Fibroblast of lung (primary cell): ENCODE measurements around the gene TNFAIP8L1.

Experiments
- EZH2 ChIP-seq: IDR thresholded peaks from 2 replicates; pipeline ENCODE4 v1.5.1; 2012; ENCODE audit warnings: low read length, control low read depth, mild to moderate bottlenecking; ENCODE audit errors: missing control alignments
- TF ChIP-seq, protein P1 (sequence below), 2 donors: IDR thresholded peaks in 1 of 2; conservative IDR thresholded peaks in 1 of 2; 1 replicate in 1 of 2; 2 replicates in 1 of 2; pipeline ENCODE4 v1.5.1; 2011 to 2012; ENCODE audit warnings: low read length in 2 of 2, control low read depth in 1 of 2, inconsistent platforms in 1 of 2, low read depth in 1 of 2, mild to moderate bottlenecking in 1 of 2

DNA sequence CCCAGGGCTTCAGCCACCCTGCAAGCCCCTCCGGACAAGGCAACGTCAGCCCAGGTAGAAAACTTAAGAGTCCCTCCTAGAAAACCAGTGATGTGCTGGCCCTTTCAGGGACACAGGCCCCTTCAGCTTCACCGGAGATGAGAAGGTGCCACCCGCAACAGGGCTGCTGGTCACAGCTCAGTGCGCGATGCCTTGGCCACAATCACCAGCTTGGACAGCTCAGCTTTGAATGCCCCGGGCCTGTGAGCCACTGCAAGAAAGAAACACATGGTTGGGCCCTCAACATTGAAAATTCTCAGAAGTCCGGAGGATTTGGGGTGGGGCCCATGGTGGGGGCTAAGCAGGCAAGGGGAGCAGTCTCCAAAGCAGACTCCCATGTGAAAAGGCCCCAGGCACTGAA is 18.5 kb downstream of the TNFAIP8L1 start:
- TF ChIP-seq EZH2 = no peak
- TF ChIP-seq, protein P1, sequence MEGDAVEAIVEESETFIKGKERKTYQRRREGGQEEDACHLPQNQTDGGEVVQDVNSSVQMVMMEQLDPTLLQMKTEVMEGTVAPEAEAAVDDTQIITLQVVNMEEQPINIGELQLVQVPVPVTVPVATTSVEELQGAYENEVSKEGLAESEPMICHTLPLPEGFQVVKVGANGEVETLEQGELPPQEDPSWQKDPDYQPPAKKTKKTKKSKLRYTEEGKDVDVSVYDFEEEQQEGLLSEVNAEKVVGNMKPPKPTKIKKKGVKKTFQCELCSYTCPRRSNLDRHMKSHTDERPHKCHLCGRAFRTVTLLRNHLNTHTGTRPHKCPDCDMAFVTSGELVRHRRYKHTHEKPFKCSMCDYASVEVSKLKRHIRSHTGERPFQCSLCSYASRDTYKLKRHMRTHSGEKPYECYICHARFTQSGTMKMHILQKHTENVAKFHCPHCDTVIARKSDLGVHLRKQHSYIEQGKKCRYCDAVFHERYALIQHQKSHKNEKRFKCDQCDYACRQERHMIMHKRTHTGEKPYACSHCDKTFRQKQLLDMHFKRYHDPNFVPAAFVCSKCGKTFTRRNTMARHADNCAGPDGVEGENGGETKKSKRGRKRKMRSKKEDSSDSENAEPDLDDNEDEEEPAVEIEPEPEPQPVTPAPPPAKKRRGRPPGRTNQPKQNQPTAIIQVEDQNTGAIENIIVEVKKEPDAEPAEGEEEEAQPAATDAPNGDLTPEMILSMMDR (conservative IDR thresholded peaks at IDR 0.05 in 1 of 2, IDR thresholded peaks at IDR 0.05 in 1 of 2; ENCODE audit: low read depth in 1 of 2, low read length in 2 of 2) = no peak
